ENCODE results near the gene AAMP. TPM values are rescaled to one million over a fixed set of nuclear protein-coding genes. Genes with fewer than 3 reads are reported as not detected.

AAMP gene, protein sequence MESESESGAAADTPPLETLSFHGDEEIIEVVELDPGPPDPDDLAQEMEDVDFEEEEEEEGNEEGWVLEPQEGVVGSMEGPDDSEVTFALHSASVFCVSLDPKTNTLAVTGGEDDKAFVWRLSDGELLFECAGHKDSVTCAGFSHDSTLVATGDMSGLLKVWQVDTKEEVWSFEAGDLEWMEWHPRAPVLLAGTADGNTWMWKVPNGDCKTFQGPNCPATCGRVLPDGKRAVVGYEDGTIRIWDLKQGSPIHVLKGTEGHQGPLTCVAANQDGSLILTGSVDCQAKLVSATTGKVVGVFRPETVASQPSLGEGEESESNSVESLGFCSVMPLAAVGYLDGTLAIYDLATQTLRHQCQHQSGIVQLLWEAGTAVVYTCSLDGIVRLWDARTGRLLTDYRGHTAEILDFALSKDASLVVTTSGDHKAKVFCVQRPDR
- total RNA-seq (2022; extraction: Qiagen RNA extraction) = 120 to 174 TPM (median 126 TPM) in 5 replicates

DNA sequence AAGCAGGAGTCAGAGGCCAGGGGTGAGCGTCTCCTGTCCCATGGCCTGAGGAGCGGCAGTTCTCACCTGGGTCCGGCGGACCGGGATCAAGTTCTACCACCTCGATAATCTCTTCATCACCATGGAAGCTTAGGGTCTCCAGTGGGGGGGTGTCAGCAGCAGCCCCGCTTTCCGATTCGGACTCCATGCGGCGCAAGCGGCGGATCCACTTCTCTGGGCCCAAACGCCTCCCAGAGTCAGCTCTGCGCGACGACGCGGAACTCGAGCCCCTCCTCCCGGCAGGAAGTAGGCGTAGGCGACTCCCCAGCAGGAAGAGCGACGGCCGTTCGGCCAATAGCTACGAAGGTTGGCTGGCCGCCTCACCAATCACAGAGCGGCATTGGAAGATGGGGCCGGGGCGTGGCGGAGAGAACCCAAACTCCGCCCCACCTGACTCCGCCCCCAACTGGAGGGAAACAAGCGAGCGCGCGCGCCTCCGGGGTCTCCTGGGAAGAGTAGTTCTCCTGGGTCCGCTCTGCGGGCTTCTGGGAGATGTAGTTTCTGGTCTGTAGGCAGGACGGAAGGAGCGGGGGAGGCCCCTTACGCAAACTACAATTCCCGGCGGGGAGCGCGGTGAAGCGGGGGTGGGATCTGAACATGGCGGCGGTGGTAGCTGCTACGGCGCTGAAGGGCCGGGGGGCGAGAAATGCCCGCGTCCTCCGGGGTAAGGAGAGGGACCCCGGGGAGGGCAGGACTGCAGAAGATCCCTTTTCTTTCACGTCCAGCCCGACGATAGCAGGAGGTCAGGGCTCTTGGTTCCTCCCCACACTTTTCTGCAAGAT is at the start of gene AAMP, which contains the start of gene PNKD:
TSS of gene AAMP (minus strand) at position 238 of the 821 bp plus-strand sequence. CDS start at position 187, 51 bp downstream.
TSS of gene PNKD (plus strand) at position 620 of the 821 bp plus-strand sequence. CDS start at position 637, 17 bp downstream.

DNA sequence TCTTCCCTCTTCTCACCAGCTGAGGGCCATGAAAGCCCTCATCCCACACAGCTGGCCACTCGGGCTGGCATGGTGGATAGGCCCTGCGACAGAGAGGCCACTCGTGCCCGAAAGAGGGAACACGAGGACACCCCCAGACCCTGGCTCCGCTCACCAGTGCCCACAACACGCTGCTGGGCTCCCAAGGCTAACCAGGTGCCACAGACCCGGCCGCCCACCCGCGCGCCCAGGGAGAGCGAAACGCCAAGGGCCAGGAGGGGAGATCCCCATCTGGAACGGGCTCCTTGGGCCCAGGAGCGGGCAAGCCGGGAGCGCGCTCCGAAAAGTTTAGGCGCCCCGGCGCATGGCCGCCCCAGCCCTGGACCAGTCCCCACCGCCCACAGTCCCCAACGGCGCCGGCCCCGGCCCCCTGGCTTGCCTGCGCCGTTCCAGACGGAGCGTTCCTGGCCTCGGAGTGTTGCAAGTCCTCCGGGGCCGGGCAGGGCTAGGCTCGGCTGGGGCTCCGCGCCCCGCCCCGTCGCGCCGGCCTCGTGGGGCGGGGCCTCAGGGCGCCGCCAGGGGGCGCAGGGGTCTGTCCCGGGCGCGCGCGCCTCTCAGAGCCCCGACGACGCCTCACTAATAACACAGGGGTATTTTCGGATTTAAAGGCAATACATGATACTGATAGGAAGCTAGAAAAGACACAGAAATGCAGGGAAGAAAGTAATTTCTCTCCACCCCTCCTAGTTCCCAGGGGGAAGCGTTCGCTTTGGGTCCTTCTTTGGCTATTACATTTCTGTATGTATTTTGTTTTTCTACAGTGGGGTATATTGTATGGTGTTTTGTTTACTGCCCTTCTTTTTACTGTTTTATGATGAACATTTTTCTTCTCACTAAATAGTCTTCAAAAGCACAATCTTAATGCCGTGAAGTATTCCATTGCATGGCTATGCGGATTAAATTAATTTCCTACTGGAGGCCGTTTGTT is 22.4 kb upstream of the AAMP start, which contains the start of gene TMBIM1:
TSS of gene TMBIM1 (minus strand) at position 456 of the 967 bp plus-strand sequence. CDS start 10,362 bp downstream, outside the sequence.

DNA sequence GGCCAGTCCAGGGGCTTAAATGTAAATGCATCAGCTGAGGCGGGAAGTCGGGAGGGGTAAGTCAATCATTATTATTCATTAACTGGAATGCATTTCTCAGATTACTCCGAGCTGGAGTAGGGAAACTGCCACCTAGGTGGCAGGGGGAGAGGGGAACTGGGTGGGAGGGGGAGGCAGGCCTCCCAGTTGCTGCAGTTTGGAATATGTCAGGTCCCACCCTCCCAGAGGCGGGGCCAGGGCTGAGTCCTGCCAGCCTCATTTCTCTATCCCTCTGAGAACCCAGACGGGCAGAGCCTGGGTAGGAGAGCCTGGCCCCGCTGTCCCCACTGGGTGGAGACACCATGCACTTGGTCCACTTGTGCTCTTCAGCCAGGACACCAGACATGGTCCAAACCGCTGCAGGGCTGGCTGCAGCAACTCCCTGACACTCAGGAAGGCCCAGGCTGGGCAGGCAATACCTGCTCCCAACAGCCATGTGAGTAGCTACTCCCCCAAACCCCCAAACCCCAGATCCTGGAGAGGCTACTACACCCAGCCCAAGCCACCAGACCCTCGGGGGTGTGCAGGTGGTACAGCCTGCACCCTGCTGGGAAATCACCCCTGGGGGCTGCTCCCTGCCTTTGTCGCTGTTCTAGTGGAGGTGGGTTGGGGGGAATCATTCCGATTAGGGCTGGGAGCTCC is 9.1 kb downstream of the AAMP start, which contains the start of gene GPBAR1:
TSS of gene GPBAR1 (plus strand) at position 274 of the 681 bp plus-strand sequence. CDS start 1,710 bp downstream, outside the sequence.

DNA sequence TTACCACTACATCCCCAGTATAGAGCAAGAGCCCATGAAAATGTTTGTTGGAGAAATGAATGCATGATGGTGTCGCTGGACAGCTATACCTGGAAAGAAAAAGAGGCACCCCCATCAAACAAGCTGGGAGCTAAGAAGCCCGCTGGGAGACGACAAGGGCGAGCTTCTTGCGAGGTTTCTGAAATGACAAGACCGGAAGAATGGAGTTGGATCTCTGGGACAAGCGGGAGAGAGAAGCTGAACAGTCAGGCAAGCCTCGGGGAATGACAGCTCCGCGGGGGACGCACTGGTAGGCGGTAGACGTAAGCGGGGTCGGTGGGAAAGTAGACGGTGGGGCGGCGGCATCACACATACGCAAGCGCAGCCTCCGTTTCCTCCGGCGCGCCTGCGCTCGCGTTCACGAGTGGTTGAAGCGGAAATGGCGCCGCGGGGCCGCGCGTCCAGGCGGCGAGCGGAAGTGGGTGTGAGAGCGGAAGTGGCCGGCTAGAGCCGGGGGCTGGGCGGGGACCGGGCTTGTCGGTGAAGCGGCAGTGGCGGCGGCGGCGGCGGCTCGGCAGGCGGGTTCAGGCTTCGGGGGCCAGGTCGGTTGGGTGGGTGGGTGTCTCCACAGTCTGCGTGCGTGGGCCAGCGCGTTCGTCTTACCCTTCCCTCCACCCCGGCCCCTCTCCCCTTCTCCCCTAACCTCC is 53.1 kb downstream of the AAMP start, which contains the start of gene ARPC2:
TSS of gene ARPC2 (plus strand) at position 516 of the 686 bp plus-strand sequence. CDS start 282 bp downstream, outside the sequence.

Other genes starting within 250 kb of the AAMP start
- gene RUFY4, start 200.9 kb downstream of the AAMP start, total RNA-seq (2022; extraction: Qiagen RNA extraction) = not detected in 5 replicates
- gene CXCR2, start 144.1 kb downstream of the AAMP start, total RNA-seq (2022; extraction: Qiagen RNA extraction) = not detected in 5 replicates
- not detected in 5 replicates for gene CXCR1, start 103.2 kb downstream of the AAMP start, total RNA-seq (2022; extraction: Qiagen RNA extraction)
- gene ARPC2, start 52.9 kb downstream of the AAMP start, total RNA-seq (2022; extraction: Qiagen RNA extraction) = 295 to 304 TPM (median 298 TPM) in 5 replicates
- 0.09 to 0.42 TPM (median 0.28 TPM) in 5 replicates for gene GPBAR1, start 9.1 kb downstream of the AAMP start, total RNA-seq (2022; extraction: Qiagen RNA extraction)
- gene PNKD, start 382 bp upstream of the AAMP start, total RNA-seq (2022; extraction: Qiagen RNA extraction) = 53.2 to 74.6 TPM (median 71.4 TPM) in 5 replicates
- gene TMBIM1, start 22.4 kb upstream of the AAMP start, total RNA-seq (2022; extraction: Qiagen RNA extraction) = 126 to 143 TPM (median 133 TPM) in 5 replicates
- 0.13 to 0.20 TPM in 2 of 5 replicates, not detected in the others for gene CATIP, start 86.7 kb upstream of the AAMP start, total RNA-seq (2022; extraction: Qiagen RNA extraction)
- gene SLC11A1, start 112.1 kb upstream of the AAMP start, total RNA-seq (2022; extraction: Qiagen RNA extraction) = 0.11 to 0.26 TPM (median 0.15 TPM) in 5 replicates
- gene CTDSP1, start 129.7 kb upstream of the AAMP start, total RNA-seq (2022; extraction: Qiagen RNA extraction) = 57.3 to 73.2 TPM (median 71.0 TPM) in 5 replicates
- 0.13 to 0.51 TPM (median 0.21 TPM) in 5 replicates for gene VIL1, start 149.0 kb upstream of the AAMP start, total RNA-seq (2022; extraction: Qiagen RNA extraction)